CD4-positive, alpha-beta T cell treated with Interleukin-2 at 100 ng/mL for 4 hours (primary cell): ENCODE measurements around the gene LRRC4C.

Experiments used
- DNase-seq: peaks from one replicate; pipeline ENCODE4 v3.0.0-alpha.2; 2020; ENCODE audit warnings: low spot score

The LRRC4C gene

GRCh38 chr11:41459465-41460401, at the start of gene LRRC4C:
Gene LRRC4C (minus strand): TSS chr11:41459652.
- DNase-seq = no peak

- DNase-seq = no peak
Observed at GRCh38 chr11:41508121-41508520, 48.7 kb upstream of the LRRC4C start.

- DNase-seq = no peak
Observed at GRCh38 chr11:41499429-41499828, 40.0 kb upstream of the LRRC4C start.

GRCh38 chr11:41498726-41499125, 39.3 kb upstream of the LRRC4C start:
- no peak for DNase-seq

GRCh38 chr11:41497974-41498373, 38.5 kb upstream of the LRRC4C start:
- no peak for DNase-seq

- no peak for DNase-seq
Observed at GRCh38 chr11:41494716-41495115, 35.3 kb upstream of the LRRC4C start.

GRCh38 chr11:41486424-41486823, 27.0 kb upstream of the LRRC4C start:
- DNase-seq = no peak

- DNase-seq = no peak
Observed at GRCh38 chr11:41483956-41484355, 24.5 kb upstream of the LRRC4C start.

- DNase-seq = no peak
Observed at GRCh38 chr11:41479179-41479578, 19.7 kb upstream of the LRRC4C start.

GRCh38 chr11:41461057-41461681, 1.7 kb upstream of the LRRC4C start:
- no peak for DNase-seq

- DNase-seq = no peak
Observed at GRCh38 chr11:41458641-41459040, 811 bp downstream of the LRRC4C start.

- DNase-seq = no peak
Observed at GRCh38 chr11:41458154-41458553, 1.3 kb downstream of the LRRC4C start.

- DNase-seq = no peak
Observed at GRCh38 chr11:41457216-41458014, 2.0 kb downstream of the LRRC4C start.

GRCh38 chr11:41456269-41456668, 3.2 kb downstream of the LRRC4C start:
- DNase-seq = no peak

- no peak for DNase-seq
Observed at GRCh38 chr11:41451011-41451410, 8.4 kb downstream of the LRRC4C start.

- DNase-seq = no peak
Observed at GRCh38 chr11:41449483-41450050, 9.9 kb downstream of the LRRC4C start.

- DNase-seq = no peak
Observed at GRCh38 chr11:41446566-41446965, 12.9 kb downstream of the LRRC4C start.

- DNase-seq = no peak
Observed at GRCh38 chr11:41446107-41446506, 13.3 kb downstream of the LRRC4C start.

- no peak for DNase-seq
Observed at GRCh38 chr11:41437006-41437490, 22.4 kb downstream of the LRRC4C start.

GRCh38 chr11:41435531-41435930, 23.9 kb downstream of the LRRC4C start:
- no peak for DNase-seq

- DNase-seq = no peak
Observed at GRCh38 chr11:41431784-41432183, 27.7 kb downstream of the LRRC4C start.

- DNase-seq = no peak
Observed at GRCh38 chr11:41419901-41420300, 39.6 kb downstream of the LRRC4C start.
